DOHH2 (cell line): ENCODE data around the gene CDH16.

ENCODE experiments used
- CTCF ChIP-seq: fragments of 200-600 bp; sonication (generic); IDR thresholded peaks from one replicate; pipeline ENCODE4 v1.5.1; 2014; ENCODE audit warnings: antibody characterized with exemption, mild to moderate bottlenecking, low read depth, low read length; ENCODE audit not compliant: poor library complexity, severe bottlenecking
- EZH2phosphoT487 ChIP-seq: fragments of 200-600 bp; sonication (generic); IDR thresholded peaks from 2 replicates; pipeline ENCODE4 v1.6.1; 2017; ENCODE audit warnings: borderline replicate concordance, mild to moderate bottlenecking, antibody characterized with exemption, low read length, moderate library complexity, mixed read lengths

DNA sequence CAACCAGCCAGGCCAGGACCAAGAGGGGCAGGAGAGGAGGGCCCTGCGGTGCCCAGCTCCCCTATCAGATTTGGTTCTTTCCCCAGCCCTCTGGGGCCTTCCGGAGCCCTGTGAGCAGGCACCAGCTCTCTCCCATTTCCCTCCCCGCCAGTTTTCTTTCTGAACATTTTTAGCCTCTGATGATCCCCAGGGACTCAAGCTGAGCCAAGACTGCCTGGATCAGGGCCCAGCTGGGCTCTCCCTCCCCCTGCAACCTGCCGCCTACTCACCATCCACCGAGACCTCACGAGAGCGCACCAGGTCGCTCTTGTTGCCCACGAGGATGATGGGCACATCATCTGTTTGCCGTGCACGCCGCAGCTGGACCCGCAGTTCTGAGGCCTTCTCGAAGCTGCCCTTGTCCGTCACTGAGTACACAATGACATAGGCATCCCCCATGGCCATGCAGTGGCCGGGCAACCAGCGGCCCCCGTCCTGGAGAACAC is 4.6 kb upstream of the CDH16 start:
- TF ChIP-seq CTCF (no peak), EZH2phosphoT487 (no peak)
